NT2/D1 (cell line): ENCODE results near the gene ZNF850.

Experiments used
- SUZ12 ChIP-seq: IDR thresholded peaks from 2 replicates; pipeline ENCODE4 v1.6.1; 2011; ENCODE audit not compliant: insufficient read length, insufficient read depth; ENCODE audit errors: extremely low read depth
- ZNF274 ChIP-seq: IDR thresholded peaks from 2 replicates; pipeline ENCODE4 v1.6.1; 2011; ENCODE audit warnings: mild to moderate bottlenecking, low read depth, low read length

DNA sequence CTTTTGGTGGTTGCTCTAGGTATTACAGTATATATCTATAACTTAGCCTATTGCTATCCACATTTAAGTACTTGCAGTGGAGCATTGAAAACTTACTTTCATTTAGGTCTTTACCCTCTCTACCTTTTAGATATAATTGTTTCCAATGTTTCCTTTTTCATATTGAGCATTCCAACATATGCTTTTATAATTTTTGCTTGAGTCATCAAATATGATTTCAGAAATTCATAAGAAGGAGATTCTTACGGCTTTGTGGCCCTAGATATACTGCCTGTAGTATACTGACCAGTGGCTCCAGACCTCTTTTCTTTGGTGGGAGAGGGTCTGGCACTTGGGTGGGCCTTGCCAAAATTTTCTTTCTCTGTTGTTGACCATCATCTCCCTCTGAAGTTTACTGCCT, 32.8 kb upstream of the ZNF850 start:
- TF ChIP-seq SUZ12 (no peak), ZNF274 (no peak)
